Parathyroid adenoma (tissue), 2 donors: Measurements from ENCODE around the gene DSG1.
A peak's percentile ranks its signal among the peaks of the same experiment; 100 is the strongest.

Experiments used
- H2AFZ ChIP-seq: fragments of 300-600 bp; sonication (generic); one replicate; pipeline ENCODE4 v1.7.0; 2017; ENCODE audit warnings: antibody characterized with exemption, mild to moderate bottlenecking
- H3K27ac ChIP-seq: fragments of 300-600 bp; sonication (generic); one replicate; pipeline ENCODE4 v1.7.0; 2017
- H3K27me3 ChIP-seq: fragments of 300-600 bp; sonication (generic); one replicate; pipeline ENCODE4 v1.7.0; 2017; ENCODE audit warnings: low read length; ENCODE audit not compliant: control insufficient read depth, insufficient read depth
- H3K36me3 ChIP-seq: fragments of 300-600 bp; sonication (generic); one replicate; pipeline ENCODE4 v1.7.0; 2017; ENCODE audit warnings: low read length; ENCODE audit not compliant: control insufficient read depth, insufficient read depth
- H3K4me1 ChIP-seq: fragments of 300-600 bp; sonication (generic); one replicate; pipeline ENCODE4 v1.7.0; 2017; ENCODE audit warnings: control low read depth
- H3K4me2 ChIP-seq: fragments of 300-600 bp; sonication (generic); one replicate; pipeline ENCODE4 v1.7.0; 2017; ENCODE audit warnings: low read length
- H3K4me3 ChIP-seq: fragments of 300-600 bp; sonication (generic); one replicate; pipeline ENCODE4 v1.7.0; 2017; ENCODE audit warnings: low read depth, low read length
- H3K79me2 ChIP-seq: fragments of 300-600 bp; sonication (generic); one replicate; pipeline ENCODE4 v1.7.0; 2017; ENCODE audit warnings: control low read depth
- H3K9ac ChIP-seq: fragments of 300-600 bp; sonication (generic); one replicate; pipeline ENCODE4 v1.7.0; 2017; ENCODE audit warnings: mild to moderate bottlenecking
- H3K9me3 ChIP-seq: fragments of 300-600 bp; sonication (generic); one replicate; pipeline ENCODE4 v1.7.0; 2017; ENCODE audit warnings: low read length; ENCODE audit not compliant: control insufficient read depth
- CTCF ChIP-seq: fragments of 300-600 bp; sonication (generic); IDR thresholded peaks from one replicate; pipeline ENCODE4 v1.7.0; 2017; ENCODE audit warnings: antibody characterized with exemption, mild to moderate bottlenecking
- donor health status: primary hyperparathyroidism.

DSG1 gene

GRCh38 chr18:31380912-31381311 lies 63.0 kb downstream of the DSG1 start:
- no peak overlapping the region for H3K27ac ChIP-seq
- no peaks in the 10 kb centered on the region for H3K9me3 ChIP-seq
- no peaks in the 10 kb centered on the region for H3K4me1 ChIP-seq
- no peak overlapping the region for H3K4me3 ChIP-seq
- no peak overlapping the region for H3K4me2 ChIP-seq
- no peak overlapping the region for H2AFZ ChIP-seq
- H3K27me3 ChIP-seq, result no peaks in the 10 kb centered on the region
- no peaks in the 10 kb centered on the region for H3K79me2 ChIP-seq
- no peak for TF ChIP-seq CTCF
- H3K9ac ChIP-seq, result no peak overlapping the region
- H3K36me3 ChIP-seq, result no peaks in the 10 kb centered on the region

GRCh38 chr18:31382107-31382506 lies 64.1 kb downstream of the DSG1 start:
- no peak for TF ChIP-seq CTCF
- Histone ChIP-seq H3K9me3 (no peaks in the 10 kb centered on the region), H3K36me3 (no peaks in the 10 kb centered on the region), H3K79me2 (no peaks in the 10 kb centered on the region), H3K4me3 (no peak overlapping the region), H3K4me2 (no peak overlapping the region), H2AFZ (no peak overlapping the region), H3K4me1 (peaks cover 9% of the 10 kb centered on the region), H3K27me3 (no peaks in the 10 kb centered on the region), H3K27ac (no peak overlapping the region), H3K9ac (no peak overlapping the region)

- peak overlapping the region; percentile 39 for H3K27ac ChIP-seq
- no peak overlapping the region for H3K4me3 ChIP-seq
- no peaks in the 10 kb centered on the region for H3K9me3 ChIP-seq
- no peak for TF ChIP-seq CTCF
- peak overlapping the region; percentile 65 for H2AFZ ChIP-seq
- no peak overlapping the region for H3K9ac ChIP-seq
- H3K27me3 ChIP-seq, result no peaks in the 10 kb centered on the region
- H3K79me2 ChIP-seq, result no peaks in the 10 kb centered on the region
- no peak overlapping the region for H3K4me2 ChIP-seq
- H3K36me3 ChIP-seq, result no peaks in the 10 kb centered on the region
- H3K4me1 ChIP-seq, result peaks cover 10% of the 10 kb centered on the region
Measured at GRCh38 chr18:31386741-31387140, 68.8 kb downstream of the DSG1 start.

- H3K4me2 ChIP-seq, result no peak overlapping the region
- no peak overlapping the region for H3K9ac ChIP-seq
- no peaks in the 10 kb centered on the region for H3K4me1 ChIP-seq
- H2AFZ ChIP-seq, result peak overlapping the region; percentile 22
- no peak overlapping the region for H3K4me3 ChIP-seq
- H3K27me3 ChIP-seq, result no peaks in the 10 kb centered on the region
- no peak overlapping the region for H3K27ac ChIP-seq
- no peak for TF ChIP-seq CTCF
- H3K79me2 ChIP-seq, result no peaks in the 10 kb centered on the region
- no peaks in the 10 kb centered on the region for H3K36me3 ChIP-seq
- no peaks in the 10 kb centered on the region for H3K9me3 ChIP-seq
Measured at GRCh38 chr18:31393286-31393685, 75.3 kb downstream of the DSG1 start.

GRCh38 chr18:31396796-31397612 lies 79.0 kb downstream of the DSG1 start:
- Histone ChIP-seq H3K4me1 (no peaks in the 10 kb centered on the region), H3K4me2 (no peak overlapping the region), H3K79me2 (no peaks in the 10 kb centered on the region), H3K9ac (no peak overlapping the region), H3K9me3 (no peaks in the 10 kb centered on the region), H3K36me3 (no peaks in the 10 kb centered on the region), H3K4me3 (no peak overlapping the region), H3K27me3 (no peaks in the 10 kb centered on the region), H2AFZ (no peak overlapping the region), H3K27ac (no peak overlapping the region)
- no peak for TF ChIP-seq CTCF
